ENCODE results near the gene GAS7. TPM values are rescaled to one million over a fixed set of nuclear protein-coding genes. Genes with fewer than 3 reads are reported as not detected.

The GAS7 gene
- total and polyA plus RNA-seq, 12 donors, result 19.8 to 111 (median 61.8) TPM

GRCh38 chr17:9880582-9880999 is 317.8 kb downstream of the GAS7 start:
- no peak overlapping the region for H3K27ac ChIP-seq
- DNase-seq (no peak), ATAC-seq (peak in 3 of 8 donors; percentile 39 to 98 (median 73))
- peaks cover 0 to 33% (median 21%) of the 10 kb centered on the region in 11 donors for H3K9me3 ChIP-seq
- intact Hi-C loops (cut with DNase I), result loop anchor here in 6 of 10 donors (10.0 kb wide), 3 partner anchors 76 to 156 kb away; no protein-coding TSS in a partner anchor
- H3K27me3 ChIP-seq, result peaks cover 0 to 4% (median 0%) of the 10 kb centered on the region in 7 donors
- H3K4me1 ChIP-seq, result peaks cover 0 to 17% (median 0%) of the 10 kb centered on the region in 9 donors
- WGBS, 2 donors, result 43 to 46% methylated on average over 3 of the region's 3 CpGs
- no peak for TF ChIP-seq CTCF (IDR thresholded peaks at IDR 0.05)
- no peak overlapping the region for H3K4me3 ChIP-seq
- H3K36me3 ChIP-seq, result no peaks in the 10 kb centered on the region

GRCh38 chr17:9878786-9879525 is 319.4 kb downstream of the GAS7 start:
- Histone ChIP-seq H3K27ac (no peak overlapping the region), H3K36me3 (no peaks in the 10 kb centered on the region), H3K4me1 (peaks cover 0 to 17% (median 0%) of the 10 kb centered on the region in 9 donors), H3K9me3 (peaks cover 0 to 23% (median 19%) of the 10 kb centered on the region in 11 donors), H3K4me3 (no peak overlapping the region), H3K27me3 (peaks cover 0 to 4% (median 0%) of the 10 kb centered on the region in 7 donors)
- 89 to 93% methylated on average over 8 of the region's 8 CpGs for whole genome bisulfite sequencing, 2 donors
- intact Hi-C loops (cut with DNase I), result no loop called here
- no peak for DNase-seq
- TF ChIP-seq CTCF (IDR thresholded peaks at IDR 0.05), result no peak
- no peak for ATAC-seq

GRCh38 chr17:9878356-9878755 is 320.1 kb downstream of the GAS7 start:
- 69 to 74% methylated on average over 3 of the region's 3 CpGs for WGBS, 2 donors
- no peaks in the 10 kb centered on the region for H3K36me3 ChIP-seq
- H3K27me3 ChIP-seq, result peaks cover 0 to 4% (median 0%) of the 10 kb centered on the region in 7 donors
- no peak overlapping the region for H3K27ac ChIP-seq
- peaks cover 0 to 17% (median 0%) of the 10 kb centered on the region in 9 donors for H3K4me1 ChIP-seq
- no peak overlapping the region for H3K4me3 ChIP-seq
- TF ChIP-seq CTCF (IDR thresholded peaks at IDR 0.05), result no peak
- ATAC-seq, result no peak
- intact Hi-C loops (cut with DNase I), result no loop called here
- no peak for DNase-seq
- peaks cover 0 to 17% (median 13%) of the 10 kb centered on the region in 11 donors for H3K9me3 ChIP-seq

- no peak overlapping the region for H3K27ac ChIP-seq
- no peaks in the 10 kb centered on the region for H3K36me3 ChIP-seq
- peaks cover 0 to 4% (median 0%) of the 10 kb centered on the region in 7 donors for H3K27me3 ChIP-seq
- H3K4me3 ChIP-seq, result no peak overlapping the region
- TF ChIP-seq CTCF (IDR thresholded peaks at IDR 0.05), result no peak
- 41 to 60% methylated on average over 3 of the region's 3 CpGs for WGBS, 2 donors
- no peaks in the 10 kb centered on the region for H3K9me3 ChIP-seq
- peaks cover 0 to 12% (median 0%) of the 10 kb centered on the region in 9 donors for H3K4me1 ChIP-seq
- intact Hi-C loops (cut with DNase I), result no loop called here
- DNase-seq (no peak), ATAC-seq (peak in 1 of 8 donors; percentile 56)
Observed at GRCh38 chr17:9875441-9875840, 323.0 kb downstream of the GAS7 start.

Measured in heart right ventricle (tissue), 16 donors.